ENCODE results near the gene ZPR1.

GRCh38 chr11:116791813-116792143 lies 4.0 kb upstream of the ZPR1 start, which contains the start of gene APOA5:
- TF ChIP-seq EZH2phosphoT487 (IDR thresholded peaks at IDR 0.05; ENCODE audit: insufficient read depth, low read depth): no peak
- TF ChIP-seq EZH2 (IDR thresholded peaks at IDR 0.05; ENCODE audit: insufficient read depth, poor library complexity, severe bottlenecking): no peak
